ENCODE data around the gene RPS2. TPM values are rescaled to one million over a fixed set of nuclear protein-coding genes. Genes with fewer than 3 reads are reported as not detected.
A peak's percentile ranks its signal among the peaks of the same experiment; 100 is the strongest.

The RPS2 gene
- total and polyA plus RNA-seq, 8 donors: 1,316 to 3,219 (median 1,806) TPM

DNA sequence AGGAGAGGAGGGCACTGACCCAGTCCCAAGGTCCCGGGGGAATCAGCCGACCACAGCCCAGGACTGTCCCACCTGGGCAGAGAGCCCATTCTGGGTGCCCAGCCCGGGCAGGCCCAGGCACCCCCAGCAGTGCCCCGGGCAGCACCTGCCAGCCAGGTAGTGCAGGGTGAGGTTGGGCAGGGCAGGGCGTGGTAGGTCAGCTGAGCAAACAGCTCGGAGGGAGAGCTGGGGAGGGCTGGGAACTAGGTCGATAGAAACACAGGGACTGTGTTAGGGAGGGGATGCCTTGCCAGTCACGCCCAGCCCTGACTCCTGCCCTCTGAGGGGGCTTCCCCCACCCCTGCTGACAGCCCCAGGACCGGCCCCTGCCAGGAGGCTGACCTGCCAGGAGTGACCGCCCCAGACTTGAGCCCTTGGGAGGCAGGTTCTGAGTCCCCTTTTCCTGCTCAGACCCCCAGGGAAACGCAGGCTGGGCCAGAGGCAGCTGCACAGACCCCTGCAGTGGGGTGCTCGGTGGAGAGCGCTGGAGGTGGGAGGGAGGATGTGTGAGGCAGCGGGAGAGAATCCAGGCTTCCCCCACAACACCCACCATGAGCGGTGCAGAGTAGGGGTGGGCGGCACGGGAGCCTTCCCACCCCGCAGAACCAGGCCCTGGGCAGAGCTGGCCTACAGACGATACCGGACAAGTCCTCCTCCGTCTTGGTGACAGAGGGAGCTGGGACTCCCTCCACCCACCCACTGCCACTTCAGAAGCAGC lies 51.1 kb downstream of the RPS2 start:
- intact Hi-C loops (cut with DNase I): no loop called here
- Histone ChIP-seq H3K27me3 (peaks cover 0 to 5% (median under 1%) of the 10 kb centered on the region in 4 donors), H3K4me1 (peaks cover 0 to 10% (median 4%) of the 10 kb centered on the region in 3 donors), H3K9me3 (no peaks in the 10 kb centered on the region), H3K27ac (no peak overlapping the region), H3K36me3 (no peaks in the 10 kb centered on the region), H3K4me3 (no peak overlapping the region)
- TF ChIP-seq, protein P1, sequence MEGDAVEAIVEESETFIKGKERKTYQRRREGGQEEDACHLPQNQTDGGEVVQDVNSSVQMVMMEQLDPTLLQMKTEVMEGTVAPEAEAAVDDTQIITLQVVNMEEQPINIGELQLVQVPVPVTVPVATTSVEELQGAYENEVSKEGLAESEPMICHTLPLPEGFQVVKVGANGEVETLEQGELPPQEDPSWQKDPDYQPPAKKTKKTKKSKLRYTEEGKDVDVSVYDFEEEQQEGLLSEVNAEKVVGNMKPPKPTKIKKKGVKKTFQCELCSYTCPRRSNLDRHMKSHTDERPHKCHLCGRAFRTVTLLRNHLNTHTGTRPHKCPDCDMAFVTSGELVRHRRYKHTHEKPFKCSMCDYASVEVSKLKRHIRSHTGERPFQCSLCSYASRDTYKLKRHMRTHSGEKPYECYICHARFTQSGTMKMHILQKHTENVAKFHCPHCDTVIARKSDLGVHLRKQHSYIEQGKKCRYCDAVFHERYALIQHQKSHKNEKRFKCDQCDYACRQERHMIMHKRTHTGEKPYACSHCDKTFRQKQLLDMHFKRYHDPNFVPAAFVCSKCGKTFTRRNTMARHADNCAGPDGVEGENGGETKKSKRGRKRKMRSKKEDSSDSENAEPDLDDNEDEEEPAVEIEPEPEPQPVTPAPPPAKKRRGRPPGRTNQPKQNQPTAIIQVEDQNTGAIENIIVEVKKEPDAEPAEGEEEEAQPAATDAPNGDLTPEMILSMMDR (IDR thresholded peaks at IDR 0.05): no peak
- ATAC-seq (peak; percentile 92 to 98 (median 95)), FAIRE-seq (no peak), DNase-seq (peak in 5 of 6 donors; percentile 58 to 91 (median 81))
- 19 to 32% methylated on average over 14 to 21 of the region's 21 CpGs for WGBS, 2 donors

DNA sequence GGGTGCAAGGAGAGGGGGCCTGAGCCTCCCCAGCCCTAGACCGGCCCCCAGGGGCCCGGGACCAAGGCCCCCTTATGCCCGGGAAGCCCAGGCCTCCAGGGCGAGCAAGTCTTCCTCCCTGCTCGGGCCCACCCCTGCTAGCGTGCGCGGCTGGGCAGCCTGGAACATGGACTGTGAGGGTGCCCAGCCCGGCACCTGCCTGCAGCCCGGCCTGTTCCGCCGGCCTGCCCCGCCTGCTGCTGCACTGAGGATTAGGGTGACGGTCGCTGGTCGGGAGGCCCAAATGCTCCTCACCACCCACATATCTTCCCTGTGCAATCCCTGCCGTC lies 52.4 kb downstream of the RPS2 start:
- DNase-seq (no peak), ATAC-seq (no peak), FAIRE-seq (no peak)
- peaks cover 0 to 10% (median 4%) of the 10 kb centered on the region in 3 donors for H3K4me1 ChIP-seq
- H3K36me3 ChIP-seq: no peaks in the 10 kb centered on the region
- no peak overlapping the region for H3K27ac ChIP-seq
- TF ChIP-seq, protein P1 (IDR thresholded peaks at IDR 0.05): no peak
- H3K4me3 ChIP-seq: no peak overlapping the region
- 93 to 95% methylated on average over 10 to 17 of the region's 17 CpGs for WGBS, 2 donors
- H3K9me3 ChIP-seq: no peaks in the 10 kb centered on the region
- intact Hi-C loops (cut with DNase I): no loop called here
- H3K27me3 ChIP-seq: peaks cover 0 to under 1% (median 0%) of the 10 kb centered on the region in 4 donors

Other genes starting within 250 kb of the RPS2 start
- 10 to 100 TPM; 27.4 to 37.8 (median 30.4) TPM for gene NME3, start 193.3 kb downstream of the RPS2 start, total RNA-seq
- 100 to 1,000 TPM; 232 to 297 TPM for gene NME3, start 193.3 kb downstream of the RPS2 start, polyA plus RNA-seq
- gene EME2, start 192.0 kb downstream of the RPS2 start, total RNA-seq: 1 to 10 TPM; 4.7 to 10.0 (median 6.8) TPM
- 10 to 100 TPM; 18.4 to 37.9 TPM for gene EME2, start 192.0 kb downstream of the RPS2 start, polyA plus RNA-seq
- gene MRPS34, start 191.7 kb downstream of the RPS2 start, total RNA-seq: 10 to 100 TPM; 42.4 to 74.5 (median 54.7) TPM
- 10 to 100 TPM; 76.0 to 84.1 TPM for gene MRPS34, start 191.7 kb downstream of the RPS2 start, polyA plus RNA-seq
- 10 to 100 TPM; 19.2 to 41.3 (median 37.2) TPM for gene SPSB3, start 182.3 kb downstream of the RPS2 start, total RNA-seq
- 100 to 1,000 TPM; 161 to 223 TPM for gene SPSB3, start 182.3 kb downstream of the RPS2 start, polyA plus RNA-seq
- gene NUBP2, start 181.9 kb downstream of the RPS2 start, total RNA-seq: 10 to 100 TPM; 20.4 to 42.5 (median 25.6) TPM
- gene NUBP2, start 181.9 kb downstream of the RPS2 start, polyA plus RNA-seq: 10 to 100 TPM; 55.7 to 58.8 TPM
- 1 to 10 TPM; 1.0 to 3.8 (median 2.3) TPM for gene IGFALS, start 171.1 kb downstream of the RPS2 start, total RNA-seq
- 1 to 10 TPM; 4.4 to 8.2 TPM for gene IGFALS, start 171.1 kb downstream of the RPS2 start, polyA plus RNA-seq
- 10 to 100 TPM; 26.6 to 39.5 (median 34.6) TPM for gene HAGH, start 138.0 kb downstream of the RPS2 start, total RNA-seq
- 10 to 100 TPM; 57.9 to 63.7 TPM for gene HAGH, start 138.0 kb downstream of the RPS2 start, polyA plus RNA-seq
- 10 to 100 TPM in 3 of 6 donors, 1 to 10 TPM in 3; 5.1 to 14.4 (median 10.2) TPM for gene FAHD1, start 137.6 kb downstream of the RPS2 start, total RNA-seq
- 10 to 100 TPM; 12.4 to 12.7 TPM for gene FAHD1, start 137.6 kb downstream of the RPS2 start, polyA plus RNA-seq
- gene MEIOB, start 92.7 kb downstream of the RPS2 start, total RNA-seq: under 1 TPM in 1 of 6 donors, not detected in 5; 0.44 TPM
- gene MEIOB, start 92.7 kb downstream of the RPS2 start, polyA plus RNA-seq: under 1 TPM in 1 of 2 donors, not detected in 1; 0.26 TPM
- not detected for gene HS3ST6, start 46.4 kb downstream of the RPS2 start, total RNA-seq
- gene HS3ST6, start 46.4 kb downstream of the RPS2 start, polyA plus RNA-seq: under 1 TPM in 1 of 2 donors, not detected in 1; 0.11 TPM
- 10 to 100 TPM; 29.7 to 77.4 (median 57.0) TPM for gene MSRB1, start 21.6 kb downstream of the RPS2 start, total RNA-seq
- 10 to 100 TPM; 47.0 to 94.4 TPM for gene MSRB1, start 21.6 kb downstream of the RPS2 start, polyA plus RNA-seq
- gene RPL3L, start 10.1 kb downstream of the RPS2 start, total RNA-seq: 10 to 100 TPM in 3 of 6 donors, under 1 TPM in 2, not detected in 1; 0.09 to 35.3 (median 11.0) TPM
- gene RPL3L, start 10.1 kb downstream of the RPS2 start, polyA plus RNA-seq: 10 to 100 TPM in 1 of 2 donors, under 1 TPM in 1; 0.05 to 11.3 TPM
- gene NDUFB10, start 5.3 kb downstream of the RPS2 start, total RNA-seq: 10 to 100 TPM; 54.0 to 72.1 (median 58.7) TPM
- gene NDUFB10, start 5.3 kb downstream of the RPS2 start, polyA plus RNA-seq: 100 to 1,000 TPM in 1 of 2 donors, 10 to 100 TPM in 1; 84.2 to 108 TPM
- gene RNF151, start 2.0 kb upstream of the RPS2 start, total RNA-seq: not detected
- gene RNF151, start 2.0 kb upstream of the RPS2 start, polyA plus RNA-seq: under 1 TPM; 0.12 to 0.61 TPM
- 10 to 100 TPM; 14.7 to 23.5 (median 19.4) TPM for gene TBL3, start 7.2 kb upstream of the RPS2 start, total RNA-seq
- 10 to 100 TPM; 55.8 to 63.7 TPM for gene TBL3, start 7.2 kb upstream of the RPS2 start, polyA plus RNA-seq
- gene NOXO1, start 16.6 kb upstream of the RPS2 start, total RNA-seq: under 1 TPM in 5 of 6 donors, not detected in 1; 0.35 to 0.69 (median 0.52) TPM
- gene NOXO1, start 16.6 kb upstream of the RPS2 start, polyA plus RNA-seq: 1 to 10 TPM in 1 of 2 donors, under 1 TPM in 1; 0.70 to 1.6 TPM
- gene GFER, start 19.4 kb upstream of the RPS2 start, total RNA-seq: 10 to 100 TPM; 17.1 to 31.9 (median 25.9) TPM
- 10 to 100 TPM; 25.7 to 62.0 TPM for gene GFER, start 19.4 kb upstream of the RPS2 start, polyA plus RNA-seq
- gene SYNGR3, start 25.1 kb upstream of the RPS2 start, total RNA-seq: 1 to 10 TPM in 1 of 6 donors, under 1 TPM in 5; 0.19 to 1.5 (median 0.55) TPM
- 1 to 10 TPM in 1 of 2 donors, under 1 TPM in 1; 0.57 to 3.1 TPM for gene SYNGR3, start 25.1 kb upstream of the RPS2 start, polyA plus RNA-seq
- gene ZNF598, start 45.0 kb upstream of the RPS2 start, total RNA-seq: 10 to 100 TPM; 26.0 to 93.6 (median 42.4) TPM
- 10 to 100 TPM; 71.0 to 73.5 TPM for gene ZNF598, start 45.0 kb upstream of the RPS2 start, polyA plus RNA-seq
- gene NPW, start 55.0 kb upstream of the RPS2 start, total RNA-seq: 1 to 10 TPM in 2 of 6 donors, under 1 TPM in 4; 0.43 to 1.9 (median 0.50) TPM
- 1 to 10 TPM; 1.3 to 2.7 TPM for gene NPW, start 55.0 kb upstream of the RPS2 start, polyA plus RNA-seq
- 10 to 100 TPM; 14.7 to 28.9 (median 23.0) TPM for gene NHERF2, start 62.1 kb upstream of the RPS2 start, total RNA-seq
- 100 to 1,000 TPM in 1 of 2 donors, 10 to 100 TPM in 1; 60.7 to 144 TPM for gene NHERF2, start 62.1 kb upstream of the RPS2 start, polyA plus RNA-seq
- 10 to 100 TPM in 1 of 6 donors, 1 to 10 TPM in 5; 5.2 to 10.4 (median 8.4) TPM for gene NTHL1, start 83.0 kb upstream of the RPS2 start, total RNA-seq
- 10 to 100 TPM; 22.1 to 22.8 TPM for gene NTHL1, start 83.0 kb upstream of the RPS2 start, polyA plus RNA-seq
- gene TSC2, start 83.2 kb upstream of the RPS2 start, total RNA-seq: 10 to 100 TPM; 51.0 to 91.7 (median 77.6) TPM
- 100 to 1,000 TPM; 119 to 172 TPM for gene TSC2, start 83.2 kb upstream of the RPS2 start, polyA plus RNA-seq
- 10 to 100 TPM; 29.8 to 50.5 (median 39.5) TPM for gene PKD1, start 171.1 kb upstream of the RPS2 start, total RNA-seq
- 100 to 1,000 TPM in 1 of 2 donors, 10 to 100 TPM in 1; 68.6 to 127 TPM for gene PKD1, start 171.1 kb upstream of the RPS2 start, polyA plus RNA-seq
- 10 to 100 TPM; 19.2 to 36.8 (median 28.4) TPM for gene RAB26, start 183.8 kb upstream of the RPS2 start, total RNA-seq
- gene RAB26, start 183.8 kb upstream of the RPS2 start, polyA plus RNA-seq: 100 to 1,000 TPM; 161 to 255 TPM
- 10 to 100 TPM; 25.3 to 45.1 (median 40.8) TPM for gene TRAF7, start 191.0 kb upstream of the RPS2 start, total RNA-seq
- gene TRAF7, start 191.0 kb upstream of the RPS2 start, polyA plus RNA-seq: 10 to 100 TPM; 24.5 to 30.1 TPM
- 1 to 10 TPM in 2 of 6 donors, under 1 TPM in 4; 0.61 to 1.7 (median 0.81) TPM for gene CASKIN1, start 231.8 kb upstream of the RPS2 start, total RNA-seq
- gene CASKIN1, start 231.8 kb upstream of the RPS2 start, polyA plus RNA-seq: 1 to 10 TPM; 1.5 to 2.1 TPM
- 10 to 100 TPM; 16.6 to 27.0 (median 19.1) TPM for gene MLST8, start 240.6 kb upstream of the RPS2 start, total RNA-seq
- gene MLST8, start 240.6 kb upstream of the RPS2 start, polyA plus RNA-seq: 10 to 100 TPM; 59.3 to 62.8 TPM
- 1 to 10 TPM; 1.0 to 2.4 (median 2.0) TPM for gene BRICD5, start 246.0 kb upstream of the RPS2 start, total RNA-seq
- 10 to 100 TPM in 1 of 2 donors, 1 to 10 TPM in 1; 8.9 to 24.5 TPM for gene BRICD5, start 246.0 kb upstream of the RPS2 start, polyA plus RNA-seq